Fibroblast of lung (primary cell): ENCODE results near the gene MSI2.

Experiments used
- CTCF ChIP-seq, 2 donors: IDR thresholded peaks in 1 of 2; conservative IDR thresholded peaks in 1 of 2; 1 replicate in 1 of 2; 2 replicates in 1 of 2; pipeline ENCODE4 v1.5.1; 2011 to 2012; ENCODE audit warnings: low read length in 2 of 2, control low read depth in 1 of 2, inconsistent platforms in 1 of 2, low read depth in 1 of 2, mild to moderate bottlenecking in 1 of 2
- EZH2 ChIP-seq: IDR thresholded peaks from 2 replicates; pipeline ENCODE4 v1.5.1; 2012; ENCODE audit warnings: low read length, control low read depth, mild to moderate bottlenecking; ENCODE audit errors: missing control alignments

- no peak for TF ChIP-seq CTCF (conservative IDR thresholded peaks at IDR 0.05 in 1 of 2, IDR thresholded peaks at IDR 0.05 in 1 of 2; ENCODE audit: low read depth in 1 of 2, low read length in 2 of 2)
- TF ChIP-seq EZH2 = no peak
These were observed 285.4 kb downstream of the MSI2 start for GRCh38 chr17:57541472-57542394.
